ENCODE data around the gene NUDCD3. TPM values are rescaled to one million over a fixed set of nuclear protein-coding genes. Genes with fewer than 3 reads are reported as not detected.

The NUDCD3 gene
- polyA plus RNA-seq, 1 donor, result 86.1 TPM

- no peak for DNase-seq
Observed at GRCh38 chr7:44484482-44485313, 5.8 kb downstream of the NUDCD3 start.

- no peak for DNase-seq
Observed at GRCh38 chr7:44482502-44483485, 7.7 kb downstream of the NUDCD3 start.

GRCh38 chr7:44477938-44478337, 12.5 kb downstream of the NUDCD3 start:
- DNase-seq, result no peak

GRCh38 chr7:44477063-44477830, 13.2 kb downstream of the NUDCD3 start:
- peak; percentile 63 for DNase-seq

GRCh38 chr7:44476313-44476712, 14.1 kb downstream of the NUDCD3 start:
- no peak for DNase-seq

- no peak for DNase-seq
Observed at GRCh38 chr7:44473295-44473694, 17.2 kb downstream of the NUDCD3 start.

GRCh38 chr7:44472843-44473242, 17.6 kb downstream of the NUDCD3 start:
- no peak for DNase-seq

GRCh38 chr7:44471850-44472249, 18.6 kb downstream of the NUDCD3 start:
- no peak for DNase-seq

- no peak for DNase-seq
Observed at GRCh38 chr7:44471436-44471835, 19.0 kb downstream of the NUDCD3 start.

GRCh38 chr7:44470628-44471245, 19.7 kb downstream of the NUDCD3 start:
- DNase-seq, result no peak

GRCh38 chr7:44470135-44470479, 20.4 kb downstream of the NUDCD3 start:
- no peak for DNase-seq

GRCh38 chr7:44469461-44470134, 20.9 kb downstream of the NUDCD3 start:
- DNase-seq, result no peak

GRCh38 chr7:44467217-44467548, 23.3 kb downstream of the NUDCD3 start:
- no peak for DNase-seq

- DNase-seq, result no peak
Observed at GRCh38 chr7:44466300-44467216, 23.9 kb downstream of the NUDCD3 start.

GRCh38 chr7:44465490-44465889, 25.0 kb downstream of the NUDCD3 start:
- no peak for DNase-seq

- DNase-seq, result no peak
Observed at GRCh38 chr7:44463169-44463808, 27.2 kb downstream of the NUDCD3 start.

GRCh38 chr7:44461387-44461786, 29.1 kb downstream of the NUDCD3 start:
- no peak for DNase-seq

GRCh38 chr7:44460325-44460724, 30.1 kb downstream of the NUDCD3 start:
- no peak for DNase-seq

GRCh38 chr7:44455155-44455554, 35.3 kb downstream of the NUDCD3 start:
- no peak for DNase-seq

GRCh38 chr7:44454348-44454747, 36.1 kb downstream of the NUDCD3 start:
- no peak for DNase-seq
